ENCODE data around the gene PIK3CD. TPM values are rescaled to one million over a fixed set of nuclear protein-coding genes. Genes with fewer than 3 reads are reported as not detected.

PIK3CD gene
- total RNA-seq, 1 donor from 2014 or later = 15.7 TPM

GRCh38 chr1:9726406-9726805 lies 74.9 kb downstream of the PIK3CD start:
- DNase-seq (ENCODE audit: low spot score, unreplicated experiment) = no peak
- Mint-ChIP-seq H3K4me1 (ENCODE audit: low read depth) (no peaks in the 10 kb centered on the region), H3K27ac (peak overlapping the region; percentile 59), H3K4me3 (ENCODE audit: low read depth) (no peak overlapping the region), H3K9me3 (ENCODE audit: low read depth) (no peaks in the 10 kb centered on the region), H3K36me3 (ENCODE audit: insufficient read depth) (peaks cover 31% of the 10 kb centered on the region), H3K27me3 (no peaks in the 10 kb centered on the region)
- no peak for TF ChIP-seq CTCF (IDR thresholded peaks at IDR 0.05; ENCODE audit: unreplicated experiment)

DNA sequence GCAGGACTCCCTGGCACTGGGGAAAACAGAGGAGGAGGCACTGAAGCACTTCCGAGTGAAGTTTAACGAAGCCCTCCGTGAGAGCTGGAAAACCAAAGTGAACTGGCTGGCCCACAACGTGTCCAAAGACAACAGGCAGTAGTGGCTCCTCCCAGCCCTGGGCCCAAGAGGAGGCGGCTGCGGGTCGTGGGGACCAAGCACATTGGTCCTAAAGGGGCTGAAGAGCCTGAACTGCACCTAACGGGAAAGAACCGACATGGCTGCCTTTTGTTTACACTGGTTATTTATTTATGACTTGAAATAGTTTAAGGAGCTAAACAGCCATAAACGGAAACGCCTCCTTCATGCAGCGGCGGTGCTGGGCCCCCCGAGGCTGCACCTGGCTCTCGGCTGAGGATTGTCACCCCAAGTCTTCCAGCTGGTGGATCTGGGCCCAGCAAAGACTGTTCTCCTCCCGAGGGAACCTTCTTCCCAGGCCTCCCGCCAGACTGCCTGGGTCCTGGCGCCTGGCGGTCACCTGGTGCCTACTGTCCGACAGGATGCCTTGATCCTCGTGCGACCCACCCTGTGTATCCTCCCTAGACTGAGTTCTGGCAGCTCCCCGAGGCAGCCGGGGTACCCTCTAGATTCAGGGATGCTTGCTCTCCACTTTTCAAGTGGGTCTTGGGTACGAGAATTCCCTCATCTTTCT lies 75.5 kb downstream of the PIK3CD start:
- no peak for DNase-seq (ENCODE audit: low spot score, unreplicated experiment)
- TF ChIP-seq CTCF (IDR thresholded peaks at IDR 0.05; ENCODE audit: unreplicated experiment) = no peak
- no peaks in the 10 kb centered on the region for H3K4me1 Mint-ChIP-seq (ENCODE audit: low read depth)
- H3K4me3 Mint-ChIP-seq (ENCODE audit: low read depth) = no peak overlapping the region
- H3K36me3 Mint-ChIP-seq (ENCODE audit: insufficient read depth) = peaks cover 36% of the 10 kb centered on the region
- no peaks in the 10 kb centered on the region for H3K27me3 Mint-ChIP-seq
- no peaks in the 10 kb centered on the region for H3K9me3 Mint-ChIP-seq (ENCODE audit: low read depth)
- peak overlapping the region; percentile 76 for H3K27ac Mint-ChIP-seq

DNA sequence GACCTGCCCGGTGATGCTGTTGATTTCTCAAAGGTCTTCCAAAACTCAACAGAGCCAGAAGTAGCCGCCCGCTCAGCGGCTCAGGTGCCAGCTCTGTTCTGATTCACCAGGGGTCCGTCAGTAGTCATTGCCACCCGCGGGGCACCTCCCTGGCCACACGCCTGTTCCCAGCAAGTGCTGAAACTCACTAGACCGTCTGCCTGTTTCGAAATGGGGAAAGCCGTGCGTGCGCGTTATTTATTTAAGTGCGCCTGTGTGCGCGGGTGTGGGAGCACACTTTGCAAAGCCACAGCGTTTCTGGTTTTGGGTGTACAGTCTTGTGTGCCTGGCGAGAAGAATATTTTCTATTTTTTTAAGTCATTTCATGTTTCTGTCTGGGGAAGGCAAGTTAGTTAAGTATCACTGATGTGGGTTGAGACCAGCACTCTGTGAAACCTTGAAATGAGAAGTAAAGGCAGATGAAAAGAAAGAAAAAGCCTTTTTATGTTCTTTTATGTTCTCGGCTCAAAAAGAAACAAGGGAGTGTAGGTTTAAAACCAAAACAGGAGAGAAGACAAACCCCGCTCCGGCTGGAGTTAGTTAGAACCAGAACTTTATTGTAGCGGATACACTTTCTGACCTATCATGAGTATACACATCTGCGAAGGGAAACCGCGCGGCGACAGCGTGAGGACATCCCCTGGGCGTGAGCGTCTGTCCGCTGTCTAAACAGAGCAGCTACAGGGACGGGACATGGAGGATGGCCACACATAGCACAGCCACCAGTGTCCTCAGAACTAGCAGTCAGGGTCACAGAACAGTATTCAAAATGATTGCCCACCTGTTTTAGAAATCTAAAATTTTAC lies 77.1 kb downstream of the PIK3CD start:
- DNase-seq (ENCODE audit: low spot score, unreplicated experiment) = no peak
- TF ChIP-seq CTCF (IDR thresholded peaks at IDR 0.05; ENCODE audit: unreplicated experiment) = no peak
- no peak overlapping the region for H3K4me3 Mint-ChIP-seq (ENCODE audit: low read depth)
- no peaks in the 10 kb centered on the region for H3K9me3 Mint-ChIP-seq (ENCODE audit: low read depth)
- H3K27me3 Mint-ChIP-seq = no peaks in the 10 kb centered on the region
- H3K36me3 Mint-ChIP-seq (ENCODE audit: insufficient read depth) = peaks cover 42% of the 10 kb centered on the region
- no peak overlapping the region for H3K27ac Mint-ChIP-seq
- no peaks in the 10 kb centered on the region for H3K4me1 Mint-ChIP-seq (ENCODE audit: low read depth)

- no peak for DNase-seq (ENCODE audit: low spot score, unreplicated experiment)
- Mint-ChIP-seq H3K27ac (no peak overlapping the region), H3K27me3 (no peaks in the 10 kb centered on the region), H3K9me3 (ENCODE audit: low read depth) (no peaks in the 10 kb centered on the region), H3K4me3 (ENCODE audit: low read depth) (no peak overlapping the region), H3K4me1 (ENCODE audit: low read depth) (no peaks in the 10 kb centered on the region), H3K36me3 (ENCODE audit: insufficient read depth) (peaks cover 46% of the 10 kb centered on the region)
- TF ChIP-seq CTCF (IDR thresholded peaks at IDR 0.05; ENCODE audit: unreplicated experiment) = no peak
Observed at GRCh38 chr1:9729523-9729922, 78.0 kb downstream of the PIK3CD start.

GRCh38 chr1:9730096-9730901 lies 78.8 kb downstream of the PIK3CD start:
- no peaks in the 10 kb centered on the region for H3K4me1 Mint-ChIP-seq (ENCODE audit: low read depth)
- no peak for TF ChIP-seq CTCF (IDR thresholded peaks at IDR 0.05; ENCODE audit: unreplicated experiment)
- no peaks in the 10 kb centered on the region for H3K9me3 Mint-ChIP-seq (ENCODE audit: low read depth)
- H3K27ac Mint-ChIP-seq = no peak overlapping the region
- no peak overlapping the region for H3K4me3 Mint-ChIP-seq (ENCODE audit: low read depth)
- H3K36me3 Mint-ChIP-seq (ENCODE audit: insufficient read depth) = peaks cover 49% of the 10 kb centered on the region
- DNase-seq (ENCODE audit: low spot score, unreplicated experiment) = no peak
- no peaks in the 10 kb centered on the region for H3K27me3 Mint-ChIP-seq
